Muscle layer of duodenum (tissue), 2 donors: Measurements from ENCODE around the gene VPS13A.

Source experiments
- H3K27ac ChIP-seq: one replicate; pipeline ENCODE4 v1.7.0; 2013; ENCODE audit warnings: mild to moderate bottlenecking, low read length
- H3K27me3 ChIP-seq: one replicate; pipeline ENCODE4 v1.7.0; 2013; ENCODE audit warnings: low read depth, mild to moderate bottlenecking, control low read depth, low read length
- H3K36me3 ChIP-seq, 2 donors: one replicate each; pipeline ENCODE4 v1.7.0; 2013; ENCODE audit warnings: low read length in 2 of 2, control low read depth in 1 of 2, mild to moderate bottlenecking in 1 of 2; ENCODE audit not compliant: insufficient read depth in 2 of 2, control insufficient read depth in 1 of 2
- H3K4me1 ChIP-seq, 2 donors: one replicate each; pipeline ENCODE4 v1.7.0; 2013; ENCODE audit warnings: low read length in 2 of 2, mild to moderate bottlenecking in 2 of 2, control low read depth in 1 of 2, moderate library complexity in 1 of 2; ENCODE audit not compliant: insufficient read depth in 2 of 2, control insufficient read depth in 1 of 2
- H3K4me3 ChIP-seq, 2 donors: one replicate each; pipeline ENCODE4 v1.7.0; 2013; ENCODE audit warnings: low read length in 2 of 2, low read depth in 1 of 2, mild to moderate bottlenecking in 1 of 2
- H3K9me3 ChIP-seq, 2 donors: one replicate each; pipeline ENCODE4 v1.7.0; 2013; ENCODE audit warnings: low read length in 2 of 2, control low read depth in 1 of 2, mild to moderate bottlenecking in 1 of 2; ENCODE audit not compliant: control insufficient read depth in 1 of 2
- donor health status: healthy.

The VPS13A gene

GRCh38 chr9:77460938-77461337 lies 283.6 kb downstream of the VPS13A start:
- no peak overlapping the region for H3K27ac ChIP-seq

GRCh38 chr9:77462066-77462465 lies 284.7 kb downstream of the VPS13A start:
- Histone ChIP-seq H3K4me1 (peaks cover 0 to 11% of the 10 kb centered on the region in 2 donors), H3K9me3 (no peaks in the 10 kb centered on the region), H3K4me3 (no peak overlapping the region), H3K36me3 (no peaks in the 10 kb centered on the region), H3K27me3 (no peaks in the 10 kb centered on the region), H3K27ac (no peak overlapping the region)

More at GRCh38 chr9:77460938-77461337, 283.6 kb downstream of the VPS13A start:
- no peak overlapping the region for H3K4me3 ChIP-seq
- no peaks in the 10 kb centered on the region for H3K9me3 ChIP-seq
- H3K27me3 ChIP-seq = no peaks in the 10 kb centered on the region
- no peaks in the 10 kb centered on the region for H3K36me3 ChIP-seq
- H3K4me1 ChIP-seq = peaks cover 0 to 11% of the 10 kb centered on the region in 2 donors

DNA sequence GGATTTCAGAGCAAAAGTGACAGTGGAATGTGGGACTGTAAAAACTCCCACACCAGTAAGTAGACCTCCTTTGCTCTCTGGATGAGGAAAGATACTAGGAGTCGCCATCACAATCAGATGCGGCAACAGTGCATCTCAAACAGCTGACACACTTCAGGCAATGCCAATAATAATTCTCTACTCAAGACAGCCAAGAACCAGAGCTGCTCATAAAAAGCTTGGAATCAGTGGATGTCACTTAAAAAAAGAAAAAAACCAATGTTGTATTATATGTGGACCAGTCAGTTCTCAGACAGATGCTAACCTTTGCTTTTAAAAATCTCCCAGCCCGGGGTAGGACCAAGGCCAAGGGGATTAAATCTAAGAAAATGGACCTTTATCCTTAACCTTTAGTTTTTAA lies 285.8 kb downstream of the VPS13A start:
- H3K4me1 ChIP-seq = peaks cover 0 to 2% of the 10 kb centered on the region in 2 donors
- H3K4me3 ChIP-seq = no peak overlapping the region
- H3K27me3 ChIP-seq = no peaks in the 10 kb centered on the region
- H3K9me3 ChIP-seq = no peaks in the 10 kb centered on the region
- H3K36me3 ChIP-seq = no peaks in the 10 kb centered on the region
- H3K27ac ChIP-seq = no peak overlapping the region

DNA sequence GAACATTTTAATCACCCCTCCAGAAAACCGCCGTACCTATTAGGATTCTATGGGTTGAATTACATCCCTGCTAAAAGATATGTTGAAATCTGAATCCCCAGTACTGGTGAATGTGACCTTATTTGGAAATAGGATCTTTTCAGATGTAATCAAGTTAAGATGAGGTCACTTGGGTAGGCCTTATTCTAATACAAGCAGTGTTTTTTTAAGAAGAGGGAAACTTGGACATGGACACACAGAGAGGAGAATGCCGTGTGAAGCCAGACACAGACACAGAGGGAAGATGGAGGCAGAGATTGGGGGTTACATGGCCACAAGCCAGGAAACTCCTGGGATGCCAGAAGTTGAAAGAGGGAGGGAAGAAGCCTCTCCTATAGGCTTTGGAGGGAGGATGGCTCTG lies 287.3 kb downstream of the VPS13A start:
- Histone ChIP-seq H3K36me3 (no peaks in the 10 kb centered on the region), H3K4me3 (no peak overlapping the region), H3K9me3 (no peaks in the 10 kb centered on the region), H3K27me3 (no peaks in the 10 kb centered on the region), H3K4me1 (no peaks in the 10 kb centered on the region), H3K27ac (no peak overlapping the region)

DNA sequence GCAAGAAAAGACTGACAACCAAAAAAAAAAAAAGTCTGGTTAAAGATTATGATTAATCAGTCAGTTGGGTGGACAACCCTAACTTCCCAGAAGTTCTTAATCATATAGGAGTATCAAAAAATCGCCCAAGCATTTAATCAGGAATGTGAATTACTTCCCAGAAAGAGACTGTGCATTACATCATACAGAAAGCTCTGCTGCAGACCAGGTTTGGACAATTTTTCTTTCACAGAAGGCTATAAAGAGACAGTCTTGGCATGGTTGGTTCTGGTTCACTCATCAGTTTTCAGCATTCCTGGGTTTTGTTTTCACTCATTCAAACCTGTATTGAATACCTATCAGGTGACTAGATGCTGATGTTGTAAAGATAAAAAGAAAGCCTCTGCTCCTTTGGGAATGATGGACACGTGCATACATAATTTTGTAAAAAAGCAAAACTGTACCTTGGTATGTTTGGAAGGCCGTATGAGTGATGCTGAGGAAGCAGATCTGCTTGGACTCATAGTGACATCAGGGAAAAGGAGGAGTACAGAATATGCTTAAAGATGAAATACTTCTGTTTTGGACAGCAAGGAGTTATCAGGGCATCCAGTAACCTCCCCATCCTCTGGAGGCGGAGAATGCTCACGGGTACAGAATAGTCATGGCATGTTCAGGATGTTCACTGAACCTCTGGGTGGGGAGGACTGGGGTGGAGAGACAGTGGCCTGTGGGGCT lies 292.3 kb downstream of the VPS13A start:
- no peak overlapping the region for H3K27ac ChIP-seq
- H3K36me3 ChIP-seq = no peaks in the 10 kb centered on the region
- no peak overlapping the region for H3K4me3 ChIP-seq
- peaks cover 0 to 7% of the 10 kb centered on the region in 2 donors for H3K9me3 ChIP-seq
- H3K27me3 ChIP-seq = no peaks in the 10 kb centered on the region
- H3K4me1 ChIP-seq = no peaks in the 10 kb centered on the region
